ENCODE data around the gene APOBEC3A.

DNA sequence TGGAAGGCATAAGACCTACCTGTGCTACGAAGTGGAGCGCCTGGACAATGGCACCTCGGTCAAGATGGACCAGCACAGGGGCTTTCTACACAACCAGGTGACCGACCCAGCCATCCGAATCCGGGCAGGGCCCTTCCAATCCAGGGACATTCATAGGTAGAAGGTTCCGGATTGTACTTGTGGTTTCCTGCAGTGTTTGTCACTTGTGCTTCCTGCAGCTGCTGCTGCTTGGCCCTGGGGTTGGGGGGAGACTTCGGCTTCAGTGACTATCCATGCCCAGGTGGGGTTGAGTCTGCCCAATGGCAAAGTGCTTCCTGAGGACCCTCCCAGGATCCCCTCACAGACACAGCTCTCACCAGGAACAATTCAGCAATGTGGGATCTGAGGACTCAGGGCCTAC is 2.2 kb downstream of the APOBEC3A start:
- TF ChIP-seq BHLHE40 (IDR thresholded peaks at IDR 0.05; ENCODE audit: borderline replicate concordance in 1 of 2, low read depth in 2 of 2, low read length in 1 of 2) (no peak), E2F8 (IDR thresholded peaks at IDR 0.05; ENCODE audit: low read depth, partially characterized antibody) (no peak), IRF3 (IDR thresholded peaks at IDR 0.05) (no peak), PBX3 (IDR thresholded peaks at IDR 0.05; ENCODE audit: insufficient replicate concordance, low read depth, low read length) (no peak), RUNX3 (IDR thresholded peaks at IDR 0.05; ENCODE audit: low read length) (no peak)
